AG09319 (cell line): ENCODE results near the gene CNNM3.

Source experiments
- DNase-seq: peaks from one replicate; pipeline ENCODE4 v3.0.0-alpha.2; 2010; ENCODE audit warnings: low read depth; ENCODE audit errors: extremely low read depth
- CTCF ChIP-seq: IDR thresholded peaks from 2 replicates; pipeline ENCODE4 v1.5.1; 2011; ENCODE audit warnings: low read depth, mild to moderate bottlenecking, inconsistent platforms, low read length, moderate library complexity

CNNM3 gene

DNA sequence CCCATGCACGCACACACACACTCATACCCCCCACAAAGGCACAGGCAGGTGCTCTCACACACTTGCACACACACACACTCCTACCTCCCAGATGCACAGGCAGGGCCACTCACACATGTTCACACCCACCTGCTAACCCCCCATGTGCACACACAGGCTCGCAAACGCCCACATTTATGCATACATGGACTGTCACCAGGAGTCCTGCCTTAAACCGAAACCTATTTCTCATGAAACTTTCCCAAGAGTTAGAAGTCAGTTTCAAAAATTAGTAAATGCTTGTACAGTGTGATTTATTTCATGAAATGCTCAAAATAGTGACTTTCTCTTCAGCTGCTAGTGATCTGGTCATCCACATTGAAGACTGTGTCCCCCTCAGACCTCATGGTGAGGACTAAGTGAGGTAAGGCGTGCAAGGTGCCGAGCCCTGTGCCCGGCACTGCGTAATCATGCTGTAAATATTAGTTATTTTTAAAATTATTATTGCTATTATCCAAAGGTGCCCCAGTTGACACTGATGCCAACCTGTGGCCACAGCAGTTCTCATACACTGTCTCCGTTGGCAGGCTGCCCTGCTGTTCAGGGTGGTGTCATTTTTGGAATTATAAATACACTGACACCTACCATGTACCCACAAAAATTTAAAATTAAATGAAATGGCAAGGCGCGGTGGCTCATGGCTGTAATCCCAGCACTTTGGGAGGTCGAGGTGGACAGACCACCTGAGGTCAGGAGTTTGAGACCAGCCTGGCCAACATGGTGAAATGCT is 43.0 kb upstream of the CNNM3 start:
- no peak for DNase-seq
- TF ChIP-seq CTCF = no peak

- DNase-seq = no peak
- TF ChIP-seq CTCF = no peak
Measured at GRCh38 chr2:96773922-96774321, 42.1 kb upstream of the CNNM3 start.

DNA sequence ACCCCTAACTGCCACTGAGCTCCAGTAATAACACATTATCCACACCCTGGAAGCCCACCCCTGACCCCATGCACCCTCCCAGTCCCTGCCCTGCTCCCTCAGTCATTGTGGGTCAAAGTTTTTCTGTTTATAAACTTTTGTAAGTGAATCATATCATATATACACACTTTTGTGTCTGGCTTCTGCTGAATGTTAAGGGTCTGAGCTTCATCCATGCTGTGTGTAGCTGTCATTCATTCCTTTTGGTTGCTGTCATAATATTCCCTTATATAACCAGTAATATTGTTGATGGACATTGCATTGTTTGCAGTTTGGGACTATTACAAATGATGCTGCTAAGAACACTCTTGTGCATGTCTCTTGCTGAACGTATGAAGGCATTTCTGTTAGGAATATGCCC is 40.9 kb upstream of the CNNM3 start:
- TF ChIP-seq CTCF = no peak
- DNase-seq = no peak

DNA sequence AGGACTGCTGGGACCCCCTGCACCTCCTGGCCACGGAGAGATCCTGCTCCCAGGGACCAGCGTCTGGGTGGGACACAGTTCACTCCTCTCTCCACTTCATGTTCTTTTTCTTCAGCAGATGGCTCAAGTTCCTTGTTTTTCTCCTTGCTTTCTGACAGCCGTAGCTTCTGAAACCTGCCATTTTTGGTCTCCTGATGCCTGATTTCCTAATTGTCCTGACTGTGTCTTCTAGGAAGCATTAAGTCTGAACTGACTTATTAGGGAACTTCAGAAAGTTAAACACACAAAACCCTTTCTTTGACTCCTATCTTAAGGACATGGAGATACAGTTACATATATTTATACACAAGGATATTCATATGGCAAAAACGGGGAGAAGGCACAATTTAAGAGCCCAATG is 32.7 kb upstream of the CNNM3 start:
- TF ChIP-seq CTCF = no peak
- no peak for DNase-seq

DNA sequence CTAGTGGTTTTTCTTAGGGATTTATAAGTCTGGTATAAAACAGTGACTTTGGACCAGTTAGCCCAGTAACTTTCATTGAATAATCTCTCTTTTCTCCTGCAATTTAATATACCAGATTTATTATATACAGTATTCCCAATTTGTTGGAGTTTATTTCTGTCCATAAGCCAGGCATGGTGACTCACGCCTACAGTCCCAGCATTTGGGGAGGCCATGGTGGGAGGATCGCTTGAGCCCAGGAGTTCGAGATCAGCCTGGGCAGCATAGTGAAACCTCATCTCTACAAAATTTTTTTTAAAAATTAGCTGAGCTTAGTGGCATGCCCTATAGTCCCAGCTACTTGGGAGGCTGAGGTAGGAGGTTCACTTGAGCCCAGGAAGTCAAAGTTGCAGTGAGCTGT is 28.7 kb upstream of the CNNM3 start:
- TF ChIP-seq CTCF = no peak
- no peak for DNase-seq

GRCh38 chr2:96788442-96789244 is 27.4 kb upstream of the CNNM3 start:
- no peak for DNase-seq
- TF ChIP-seq CTCF = no peak

DNA sequence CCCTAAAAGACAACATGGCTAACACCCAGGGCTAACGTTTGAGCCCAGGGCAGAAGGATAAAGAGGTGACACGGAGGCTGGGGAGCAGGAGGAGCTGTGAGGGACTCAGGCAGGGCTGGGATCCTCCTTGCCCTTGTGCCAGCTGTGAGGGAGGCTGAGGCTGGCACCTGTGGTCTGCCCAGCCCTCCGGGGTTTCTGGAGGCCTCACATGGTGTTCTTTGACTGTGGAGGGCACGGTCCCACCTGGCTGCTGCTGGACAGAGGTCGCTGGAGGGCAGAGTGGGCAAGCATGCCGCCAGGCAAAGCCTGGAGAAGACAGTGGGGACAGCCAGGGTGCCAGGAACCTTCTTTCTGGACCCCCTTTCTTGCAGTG is 26.8 kb upstream of the CNNM3 start:
- no peak for DNase-seq
- no peak for TF ChIP-seq CTCF
